A549 (cell line): ENCODE measurements around the gene ONECUT2. TPM values are rescaled to one million over a fixed set of nuclear protein-coding genes. Genes with fewer than 3 reads are reported as not detected.
"Not testable (repeated sequence)": the region's sequence is repeated elsewhere in the genome, so short reads cannot be mapped to it uniquely, and the experiment has no call there.

Source experiments
- ATAC-seq, 2 experiments: fragments of 200-7000 bp in 1 of 2; fragments of >200 bp in 1 of 2; cut with Nextera tagmentation in 1 of 2; cut with Tn5 transposase in 1 of 2; 3 replicates each; pipeline versions ENCODE4 v1.8.0 to v1.9.1; 2018 to 2020; ENCODE audit warnings: mild to moderate bottlenecking in 1 of 2, moderate library complexity in 1 of 2
- CTCF ChIA-PET: fragments of 300-600 bp; sonication (Branson Sonifier 250); formaldehyde crosslinking; extraction: SDS; loops from one replicate; lab custom pipeline; 2021; ENCODE audit warnings: antibody characterized with exemption, inconsistent platforms; lab: Yijun Ruan, JAX
- POLR2A ChIA-PET: fragments of 350-600 bp; formaldehyde crosslinking; extraction: SDS; loops from one replicate; lab custom pipeline; 2021; ENCODE audit warnings: antibody characterized with exemption, inconsistent platforms; lab: Yijun Ruan, JAX
- DNase-seq, 2 experiments: peaks; one replicate each; pipeline versions ENCODE4 v3.0.0 to v3.0.0-alpha.2; 2011 to 2016; ENCODE audit warnings: low read depth in 1 of 2, low spot score in 1 of 2
- FAIRE-seq: peaks from 2 replicates; lab custom pipeline; 2011; peaks lifted over from hg19 to GRCh38; lab: Jason Lieb, UNC
- H3K27ac ChIP-seq, 2 experiments: fragments of >200 bp; sonication (Bioruptor Twin); formaldehyde crosslinking; 3 replicates each; pipeline ENCODE4 v1.5.1; 2016 to 2017
- H3K4me1 ChIP-seq: fragments of >200 bp; sonication (Bioruptor Twin); formaldehyde crosslinking; 3 replicates; pipeline ENCODE4 v1.6.1; 2016
- H3K4me2 ChIP-seq: fragments of >200 bp; sonication (Bioruptor Twin); formaldehyde crosslinking; 3 replicates; pipeline ENCODE4 v1.6.1; 2016
- H3K4me3 ChIP-seq: fragments of >200 bp; sonication (Bioruptor Twin); formaldehyde crosslinking; 3 replicates; pipeline ENCODE4 v1.5.1; 2016
- H3K9me3 ChIP-seq: fragments of >200 bp; sonication (Bioruptor Twin); formaldehyde crosslinking; 3 replicates; pipeline ENCODE4 v1.6.1; 2016
- CBX8 ChIP-seq: fragments of 200-600 bp; sonication (generic); IDR thresholded peaks from 2 replicates; pipeline ENCODE4 v1.6.1; 2016
- HEYL ChIP-seq: fragments of 250-450 bp; sonication (Bioruptor Pico); IDR thresholded peaks from 2 replicates; pipeline ENCODE4 v1.8.0; 2021; ENCODE audit warnings: mild to moderate bottlenecking, moderate library complexity
- HOXA7 ChIP-seq: fragments of 250-450 bp; sonication (Bioruptor Pico); IDR thresholded peaks from 2 replicates; pipeline ENCODE4 v1.5.0; 2020; ENCODE audit warnings: mild to moderate bottlenecking, moderate library complexity
- HOXB5 ChIP-seq: fragments of 250-450 bp; sonication (Bioruptor Pico); IDR thresholded peaks from 2 replicates; pipeline ENCODE4 v1.5.0; 2020; ENCODE audit warnings: mild to moderate bottlenecking, moderate library complexity
- KDM5A ChIP-seq: fragments of 200-600 bp; sonication (generic); IDR thresholded peaks from 2 replicates; pipeline ENCODE4 v1.6.1; 2016; ENCODE audit warnings: antibody characterized with exemption, mild to moderate bottlenecking
- MAFK ChIP-seq: fragments of 450-650 bp; IDR thresholded peaks from 2 replicates; pipeline ENCODE4 v1.6.1; 2014; ENCODE audit not compliant: partially characterized antibody
- MAZ ChIP-seq: fragments of 150-350 bp; IDR thresholded peaks from 2 replicates; pipeline ENCODE4 v1.6.1; 2014; ENCODE audit warnings: antibody characterized with exemption, low read depth, low read length, borderline replicate concordance
- RAD21 ChIP-seq, 2 experiments: fragments of >200 bp in 1 of 2; sonication (Bioruptor Twin) in 1 of 2; formaldehyde crosslinking in 1 of 2; IDR thresholded peaks in 1 of 2; conservative IDR thresholded peaks in 1 of 2; 2 replicates in 1 of 2; 3 replicates in 1 of 2; pipeline ENCODE4 v1.6.1; 2012 to 2018; ENCODE audit warnings: inconsistent platforms in 1 of 2
- REST ChIP-seq: fragments of 200-600 bp; sonication (generic); IDR thresholded peaks from 2 replicates; pipeline ENCODE4 v1.6.1; 2016; ENCODE audit warnings: antibody characterized with exemption, mild to moderate bottlenecking, moderate library complexity
- RFX5 ChIP-seq: fragments of 450-650 bp; IDR thresholded peaks from 2 replicates; pipeline ENCODE4 v1.7.1; 2014; ENCODE audit warnings: antibody characterized with exemption, mild to moderate bottlenecking, moderate library complexity
- TFCP2L1 ChIP-seq: fragments of 250-450 bp; sonication (Bioruptor Pico); IDR thresholded peaks from 2 replicates; pipeline ENCODE4 v1.5.0; 2021; ENCODE audit warnings: mild to moderate bottlenecking
- TP53 ChIP-seq: fragments of 250-450 bp; sonication (Bioruptor Pico); IDR thresholded peaks from 2 replicates; pipeline ENCODE4 v1.5.0; 2021; ENCODE audit warnings: mild to moderate bottlenecking, moderate library complexity
- ZFP36 ChIP-seq: fragments of 450-650 bp; IDR thresholded peaks from 2 replicates; pipeline ENCODE4 v1.6.1; 2014; ENCODE audit warnings: borderline replicate concordance; ENCODE audit not compliant: partially characterized antibody
- WGBS: methylation state at CpG from one replicate; pipeline ENCODE4 v1.1.6; 2017; ENCODE audit errors: missing lambda C conversion rate; 5-methylcytosine and 5-hydroxymethylcytosine counted together
- polyA plus RNA-seq, 4 experiments: library from polyadenylated mRNA; depleted of rRNA in 3 of 4; stranded (reverse); fragments of >200 nt; fragmentation: RNase III in 1 of 4; extraction: RNeasy Plus Mini Kit Qiagen cat#74134 plus additional on column Dnase treatment in 1 of 4; gene quantifications; 2 replicates in 3 of 4; 3 replicates in 1 of 4; pipeline ENCODE4 v1.2.3, GENCODE V29; 2011 to 2017
- TF ChIP-seq, protein P1 (sequence below): fragments of 150-350 bp; IDR thresholded peaks from 2 replicates; pipeline ENCODE4 v1.6.1; 2014; ENCODE audit warnings: low read depth, mild to moderate bottlenecking, low read length
- TF ChIP-seq, protein P2 (sequence below): fragments of 250-450 bp; sonication (Bioruptor Pico); IDR thresholded peaks from 2 replicates; pipeline ENCODE4 v1.5.0; 2020; ENCODE audit warnings: low read depth, mild to moderate bottlenecking, moderate library complexity
- TF ChIP-seq, protein P3 (sequence below): IDR thresholded peaks from 2 replicates; pipeline ENCODE4 v1.6.1; 2012
- TF ChIP-seq, protein P4 (sequence below): IDR thresholded peaks from 2 replicates; pipeline ENCODE4 v1.6.1; 2012; ENCODE audit warnings: low read depth, borderline replicate concordance

Gene ONECUT2
- polyA plus RNA-seq, 2 of the 4 experiments (the other 2 are of a cell fraction) = 0.45 to 0.62 TPM

DNA sequence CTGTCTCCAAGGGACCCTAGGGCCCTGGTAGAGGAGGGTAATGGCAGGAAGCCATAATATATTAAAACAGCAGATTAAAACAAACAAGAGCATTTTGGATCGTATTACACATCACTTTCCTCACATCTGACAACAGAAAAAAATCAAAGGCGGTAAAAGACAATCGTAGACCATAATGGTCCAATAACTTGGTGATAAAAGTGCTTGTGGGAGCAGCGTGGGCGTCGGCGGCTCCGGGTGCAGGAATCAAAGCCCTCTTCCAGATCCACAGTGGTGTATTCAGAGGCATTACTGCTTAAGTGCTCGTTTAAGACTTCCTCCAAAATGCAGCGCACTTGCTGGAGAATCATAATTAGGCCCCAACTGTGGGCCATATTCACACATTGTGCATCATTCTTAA, 83.4 kb downstream of the ONECUT2 start:
- ChIA-PET CTCF (interaction anchor here (0.6 kb wide), 1 partner anchor 1350 kb away, joined by 3 read pairs; no protein-coding TSS in a partner anchor), POLR2A (no interaction called here)
- Histone ChIP-seq H3K4me3 (no peak overlapping the region), H3K9me3 (no peaks in the 10 kb centered on the region), H3K4me1 (no peaks in the 10 kb centered on the region; the same call in 2 of the 3 replicates), H3K4me2 (no peak overlapping the region), H3K27ac (no peak overlapping the region)
- FAIRE-seq = no peak
- DNase-seq = no peak
- no peak for TF ChIP-seq TP53
- TF ChIP-seq CBX8 = no peak
- no peak for TF ChIP-seq MAZ
- no peak for TF ChIP-seq REST
- TF ChIP-seq, protein P1, sequence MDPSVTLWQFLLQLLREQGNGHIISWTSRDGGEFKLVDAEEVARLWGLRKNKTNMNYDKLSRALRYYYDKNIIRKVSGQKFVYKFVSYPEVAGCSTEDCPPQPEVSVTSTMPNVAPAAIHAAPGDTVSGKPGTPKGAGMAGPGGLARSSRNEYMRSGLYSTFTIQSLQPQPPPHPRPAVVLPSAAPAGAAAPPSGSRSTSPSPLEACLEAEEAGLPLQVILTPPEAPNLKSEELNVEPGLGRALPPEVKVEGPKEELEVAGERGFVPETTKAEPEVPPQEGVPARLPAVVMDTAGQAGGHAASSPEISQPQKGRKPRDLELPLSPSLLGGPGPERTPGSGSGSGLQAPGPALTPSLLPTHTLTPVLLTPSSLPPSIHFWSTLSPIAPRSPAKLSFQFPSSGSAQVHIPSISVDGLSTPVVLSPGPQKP = no peak
- no peak for TF ChIP-seq MAFK
- WGBS = 75% methylated on average over 10 of the region's 10 CpGs
- no peak for ATAC-seq

DNA sequence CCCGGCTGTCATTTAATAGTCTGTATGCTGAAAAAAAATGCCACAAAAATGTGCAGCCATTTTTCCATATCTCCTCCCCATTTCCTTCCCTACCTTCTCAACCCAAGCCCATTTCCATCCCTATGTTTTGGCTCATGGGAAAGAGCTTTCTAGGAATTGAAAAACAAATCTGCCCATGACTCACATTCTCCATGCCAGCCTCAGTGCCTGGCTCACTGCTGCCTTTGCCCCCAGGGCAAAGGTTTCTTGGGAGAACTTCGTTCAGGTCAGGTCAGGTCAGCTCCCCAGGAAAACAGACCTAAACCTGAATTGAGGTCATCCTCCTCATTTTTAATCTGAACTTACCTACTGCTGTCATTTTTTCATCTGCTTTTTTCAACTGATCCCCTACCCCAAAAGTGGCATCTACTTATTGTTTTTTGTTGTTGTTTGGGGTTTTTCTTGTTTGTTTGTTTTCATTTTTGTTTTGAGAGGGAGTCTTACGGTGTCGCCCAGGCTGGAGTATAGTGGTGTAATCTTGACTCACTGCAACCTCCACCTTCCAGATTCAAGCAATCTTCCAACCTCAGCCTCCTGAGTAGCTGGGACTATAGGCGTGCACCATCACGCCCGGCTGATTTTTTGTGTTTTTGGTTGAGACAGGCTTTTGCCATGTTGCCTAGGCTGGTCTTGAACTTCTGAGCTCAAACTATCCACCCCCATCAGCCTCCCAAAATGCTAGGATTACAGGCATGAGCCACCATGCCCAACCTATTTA, 84.7 kb downstream of the ONECUT2 start:
- no peak for FAIRE-seq
- Histone ChIP-seq H3K27ac (no peak overlapping the region), H3K4me3 (no peak overlapping the region), H3K4me1 (no peaks in the 10 kb centered on the region; the same call in 2 of the 3 replicates), H3K9me3 (no peaks in the 10 kb centered on the region), H3K4me2 (no peak overlapping the region)
- ATAC-seq = no peak
- POLR2A ChIA-PET = no interaction called here
- TF ChIP-seq, protein P2, sequence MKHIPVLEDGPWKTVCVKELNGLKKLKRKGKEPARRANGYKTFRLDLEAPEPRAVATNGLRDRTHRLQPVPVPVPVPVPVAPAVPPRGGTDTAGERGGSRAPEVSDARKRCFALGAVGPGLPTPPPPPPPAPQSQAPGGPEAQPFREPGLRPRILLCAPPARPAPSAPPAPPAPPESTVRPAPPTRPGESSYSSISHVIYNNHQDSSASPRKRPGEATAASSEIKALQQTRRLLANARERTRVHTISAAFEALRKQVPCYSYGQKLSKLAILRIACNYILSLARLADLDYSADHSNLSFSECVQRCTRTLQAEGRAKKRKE (CRISPR knock-in tag) = no peak
- TF ChIP-seq HOXA7 (CRISPR knock-in tag) (no peak), RAD21 (conservative IDR thresholded peaks at IDR 0.05 in 1 of 2, IDR thresholded peaks at IDR 0.05 in 1 of 2) (no peak), ZFP36 (no peak), KDM5A (no peak), HOXB5 (no peak), RFX5 (no peak), HEYL (CRISPR knock-in tag) (no peak), TFCP2L1 (CRISPR knock-in tag) (no peak)
- TF ChIP-seq, protein P1 = no peak
- TF ChIP-seq, protein P3, sequence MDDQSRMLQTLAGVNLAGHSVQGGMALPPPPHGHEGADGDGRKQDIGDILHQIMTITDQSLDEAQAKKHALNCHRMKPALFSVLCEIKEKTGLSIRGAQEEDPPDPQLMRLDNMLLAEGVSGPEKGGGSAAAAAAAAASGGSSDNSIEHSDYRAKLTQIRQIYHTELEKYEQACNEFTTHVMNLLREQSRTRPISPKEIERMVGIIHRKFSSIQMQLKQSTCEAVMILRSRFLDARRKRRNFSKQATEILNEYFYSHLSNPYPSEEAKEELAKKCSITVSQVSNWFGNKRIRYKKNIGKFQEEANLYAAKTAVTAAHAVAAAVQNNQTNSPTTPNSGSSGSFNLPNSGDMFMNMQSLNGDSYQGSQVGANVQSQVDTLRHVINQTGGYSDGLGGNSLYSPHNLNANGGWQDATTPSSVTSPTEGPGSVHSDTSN = no peak
- TF ChIP-seq, protein P4, sequence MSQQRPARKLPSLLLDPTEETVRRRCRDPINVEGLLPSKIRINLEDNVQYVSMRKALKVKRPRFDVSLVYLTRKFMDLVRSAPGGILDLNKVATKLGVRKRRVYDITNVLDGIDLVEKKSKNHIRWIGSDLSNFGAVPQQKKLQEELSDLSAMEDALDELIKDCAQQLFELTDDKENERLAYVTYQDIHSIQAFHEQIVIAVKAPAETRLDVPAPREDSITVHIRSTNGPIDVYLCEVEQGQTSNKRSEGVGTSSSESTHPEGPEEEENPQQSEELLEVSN = no peak
- 51% methylated on average over 7 of the region's 7 CpGs for WGBS
- peak in 1 of 2 experiments; percentile 5 for DNase-seq
- CTCF ChIA-PET = no interaction called here

- H3K4me2 ChIP-seq, H3K4me3 ChIP-seq, H3K27ac ChIP-seq, POLR2A ChIA-PET, H3K4me1 ChIP-seq, H3K9me3 ChIP-seq, ATAC-seq, DNase-seq, FAIRE-seq, CTCF ChIA-PET: not testable (repeated sequence)
Measured at GRCh38 chr18:57522348-57522747, 87.2 kb downstream of the ONECUT2 start.
